ENCODE results near the gene ZBTB7B.
"Not testable (repeated sequence)": the region's sequence is repeated elsewhere in the genome, so short reads cannot be mapped to it uniquely, and the experiment has no call there.

Gene ZBTB7B

DNA sequence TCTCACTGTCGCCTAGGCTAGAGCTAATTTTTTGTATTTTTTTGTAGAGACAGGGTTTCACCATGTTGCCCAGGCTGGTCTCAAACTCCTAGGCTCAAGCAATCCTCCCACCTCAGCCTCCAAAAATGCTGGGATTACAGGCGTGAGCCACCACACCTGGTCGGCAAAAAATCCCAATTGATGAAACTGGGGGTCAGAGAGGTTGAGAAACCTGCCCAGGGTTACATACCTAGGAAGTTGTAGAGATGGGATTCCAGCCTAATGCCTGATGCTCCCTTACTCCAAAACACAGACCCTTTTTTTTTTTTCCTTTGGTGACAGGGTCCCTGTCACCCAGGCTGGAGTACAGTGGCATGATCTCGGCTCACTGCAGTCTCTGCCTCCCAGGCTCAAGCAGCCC, 15.9 kb upstream of the ZBTB7B start:
- in situ Hi-C loops (cut with HindIII; ENCODE audit: low sequenced_read_pairs) = not testable (repeated sequence)

GRCh38 chr1:154987326-154987725, 15.3 kb upstream of the ZBTB7B start:
- in situ Hi-C loops (cut with HindIII; ENCODE audit: low sequenced_read_pairs) = no loop called here

- in situ Hi-C loops (cut with HindIII; ENCODE audit: low sequenced_read_pairs) = no loop called here
Measured at GRCh38 chr1:154988058-154988954, 14.3 kb upstream of the ZBTB7B start.

DNA sequence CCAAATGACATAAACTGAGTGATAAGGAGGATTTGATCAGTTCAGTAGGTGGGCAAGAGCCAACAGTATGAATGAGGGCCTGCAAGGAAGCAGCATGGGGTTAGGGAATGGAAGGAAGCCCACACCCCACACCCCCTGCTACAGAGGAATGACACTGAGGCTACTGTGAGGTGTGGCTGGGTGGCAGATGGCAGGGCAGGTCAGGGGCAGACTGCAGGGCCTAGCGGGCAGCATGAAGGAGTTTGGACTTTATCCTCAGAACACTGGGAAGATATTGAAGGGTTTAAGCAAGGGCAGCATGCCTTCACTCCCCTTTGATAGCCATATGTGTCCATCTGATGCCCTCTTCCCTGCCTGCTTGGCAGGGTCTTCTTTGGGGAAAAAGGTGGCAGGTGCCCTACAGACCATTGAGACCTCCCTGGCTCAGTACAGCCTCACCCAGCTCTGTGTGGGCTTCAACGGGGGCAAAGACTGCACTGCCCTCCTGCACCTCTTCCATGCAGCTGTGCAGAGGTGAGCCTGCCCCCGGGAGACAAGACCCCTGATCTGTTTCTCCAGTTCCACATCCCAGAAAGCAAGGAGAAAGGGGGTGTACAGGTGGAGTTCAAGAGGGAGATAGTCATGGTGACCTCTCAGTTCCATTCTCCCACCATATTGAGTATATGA, 13.3 kb upstream of the ZBTB7B start:
- in situ Hi-C loops (cut with HindIII; ENCODE audit: low sequenced_read_pairs) = no loop called here

GRCh38 chr1:154990276-154990675, 12.3 kb upstream of the ZBTB7B start:
- in situ Hi-C loops (cut with HindIII; ENCODE audit: low sequenced_read_pairs) = no loop called here

DNA sequence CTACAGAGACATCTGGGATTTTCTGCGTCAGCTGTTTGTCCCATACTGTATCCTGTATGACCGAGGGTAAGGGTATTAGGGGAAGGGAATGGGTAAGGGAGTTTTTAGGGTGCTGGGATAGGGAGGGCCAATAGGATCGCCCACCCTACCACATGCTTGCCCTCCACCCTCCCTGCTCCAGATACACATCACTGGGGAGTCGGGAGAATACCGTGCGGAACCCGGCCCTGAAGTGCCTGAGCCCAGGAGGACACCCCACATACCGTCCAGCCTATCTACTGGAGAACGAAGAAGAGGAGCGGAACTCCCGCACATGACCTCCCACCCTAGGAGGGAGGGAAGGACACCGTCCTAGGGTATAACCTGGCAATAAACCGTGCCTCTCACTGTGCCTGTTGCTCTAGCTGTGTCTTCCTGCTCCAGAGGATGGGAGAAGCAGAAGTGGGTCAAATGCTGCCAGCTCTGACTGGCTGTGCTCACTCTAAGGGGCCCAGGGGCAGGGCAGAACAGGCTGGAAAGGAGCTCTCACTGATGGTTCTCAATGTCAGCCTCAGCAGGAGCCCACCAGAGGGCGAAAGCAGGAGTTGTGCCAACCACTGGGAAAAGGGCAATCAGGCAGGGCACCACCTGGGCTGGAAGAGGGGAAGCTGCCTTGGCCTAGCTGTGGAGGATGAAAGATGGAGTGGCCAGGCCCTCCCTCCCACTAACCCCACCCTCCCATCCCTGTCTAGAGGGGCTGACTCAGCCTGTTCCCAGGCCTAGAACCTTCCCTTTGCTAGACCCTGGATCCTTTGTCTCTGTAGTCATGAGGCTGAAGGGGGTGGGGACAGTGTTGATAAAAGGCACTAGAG, 9.7 kb upstream of the ZBTB7B start:
- in situ Hi-C loops (cut with HindIII; ENCODE audit: low sequenced_read_pairs) = no loop called here

DNA sequence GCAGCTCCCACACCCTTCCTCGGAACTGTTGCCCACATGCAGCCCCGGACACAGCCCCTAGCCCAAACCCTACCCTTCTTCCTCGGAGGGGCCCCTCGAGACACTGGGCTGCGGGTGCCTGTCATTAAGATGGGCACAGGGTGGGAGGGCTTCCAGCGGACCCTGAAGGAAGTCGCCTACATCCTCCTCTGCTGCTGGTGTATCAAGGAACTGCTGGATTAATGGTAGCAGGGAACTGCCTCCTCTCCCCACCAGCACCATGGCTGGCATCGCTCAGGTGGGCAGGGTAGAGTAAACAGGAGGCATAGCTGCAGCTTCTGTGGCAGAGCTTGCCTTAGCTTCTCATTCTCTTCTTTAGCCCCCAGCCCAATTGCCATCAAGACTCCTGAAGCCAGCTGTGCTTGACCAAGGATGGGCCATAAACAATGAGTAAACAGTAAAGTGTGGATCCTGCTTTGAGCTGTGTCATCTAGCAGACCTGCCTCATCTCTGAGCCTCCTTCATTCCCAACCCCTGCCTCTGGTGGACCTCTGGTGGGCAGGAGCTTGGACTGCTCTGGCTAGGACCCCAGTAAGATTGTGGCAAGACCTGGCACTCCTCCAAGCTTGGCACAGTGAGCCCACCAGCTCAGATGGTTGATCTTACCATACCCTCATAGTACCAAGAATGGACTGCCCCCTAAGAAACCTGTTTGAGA, 8.9 kb upstream of the ZBTB7B start, which contains the start of gene LENEP:
LENEP (plus strand) TSS at position 15 of the 697 bp plus-strand sequence; CDS start at position 37, 22 bp downstream.
- in situ Hi-C loops (cut with HindIII; ENCODE audit: low sequenced_read_pairs) = no loop called here

GRCh38 chr1:154994269-154994587, 8.4 kb upstream of the ZBTB7B start:
- in situ Hi-C loops (cut with HindIII; ENCODE audit: low sequenced_read_pairs) = no loop called here

GRCh38 chr1:154994591-154994990, 8.0 kb upstream of the ZBTB7B start:
- in situ Hi-C loops (cut with HindIII; ENCODE audit: low sequenced_read_pairs) = no loop called here

GRCh38 chr1:154995301-154995983, 7.2 kb upstream of the ZBTB7B start:
- in situ Hi-C loops (cut with HindIII; ENCODE audit: low sequenced_read_pairs) = not testable (repeated sequence)

DNA sequence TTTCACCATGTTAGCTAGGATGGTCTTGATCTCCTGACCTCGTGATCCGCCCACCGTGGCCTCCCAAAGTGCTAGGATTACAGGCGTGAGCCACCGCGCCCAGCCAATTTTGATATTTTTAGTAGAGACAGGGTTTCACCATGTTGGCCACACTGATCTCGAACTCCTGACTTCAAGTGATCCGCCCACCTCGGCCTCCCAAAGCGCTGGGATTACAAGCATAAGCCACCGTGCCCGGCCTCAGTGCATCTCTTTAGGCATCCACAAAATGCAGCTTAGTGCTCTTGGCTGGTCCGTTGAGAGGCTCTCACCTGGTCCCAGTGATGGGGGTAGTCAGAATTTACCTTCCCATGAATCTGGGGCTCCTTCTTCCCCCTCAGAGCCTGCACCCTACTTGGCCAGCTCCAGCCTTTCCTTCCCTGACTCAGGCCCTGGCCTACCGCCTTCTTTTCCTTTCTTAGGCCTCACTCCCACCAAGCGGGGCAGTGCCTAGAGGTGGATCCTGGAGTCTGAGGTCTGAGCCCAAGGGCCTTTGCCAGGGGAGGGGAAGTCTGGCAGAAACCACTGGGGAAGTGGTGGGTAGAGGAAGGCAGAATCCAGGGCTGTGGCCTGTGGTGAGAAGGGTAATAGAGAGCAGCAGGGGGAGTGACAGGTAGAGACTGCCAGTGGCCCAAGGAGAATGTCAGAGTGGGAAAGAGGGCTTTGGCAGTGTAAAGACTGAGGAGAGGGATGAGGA, 5.5 kb upstream of the ZBTB7B start:
- in situ Hi-C loops (cut with HindIII; ENCODE audit: low sequenced_read_pairs) = no loop called here

- in situ Hi-C loops (cut with HindIII; ENCODE audit: low sequenced_read_pairs) = no loop called here
Measured at GRCh38 chr1:154998201-154998780, 4.3 kb upstream of the ZBTB7B start.

DNA sequence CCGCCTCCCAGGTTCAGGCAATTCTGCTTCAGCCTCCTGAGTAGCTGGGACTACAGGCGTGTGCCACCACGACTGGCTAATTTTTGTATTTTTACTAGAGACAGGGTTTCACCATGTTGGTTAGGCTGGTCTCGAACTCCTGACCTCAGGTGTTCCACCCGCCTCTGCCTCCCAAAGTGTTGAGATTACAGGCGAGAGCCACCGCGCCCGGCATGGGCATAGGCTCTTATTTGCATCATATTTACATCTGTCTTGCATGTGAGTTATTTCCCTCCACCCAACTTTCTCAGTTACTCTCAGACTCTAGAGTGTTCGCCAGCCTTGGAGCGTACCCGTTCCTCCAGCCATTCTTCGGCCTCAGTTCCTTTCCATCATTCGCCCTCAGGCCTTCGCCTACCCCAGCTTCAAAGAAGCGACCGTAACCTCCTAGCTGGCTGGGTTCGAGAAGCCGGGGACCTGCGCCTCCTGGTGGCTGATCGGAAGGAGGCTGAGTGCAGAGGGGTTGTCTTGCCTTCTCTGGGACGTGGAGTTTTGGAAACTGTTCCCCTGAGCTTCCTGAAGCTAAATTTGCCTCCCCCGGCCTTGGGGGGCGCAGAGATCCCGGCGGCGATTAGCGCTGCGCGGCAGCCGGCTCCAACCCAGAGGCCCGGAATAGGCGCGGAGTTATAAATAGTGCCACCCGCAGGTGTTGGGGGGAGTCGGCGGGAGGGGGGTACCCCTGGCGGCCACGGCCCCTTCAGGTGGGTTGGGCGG, 3.6 kb upstream of the ZBTB7B start:
- in situ Hi-C loops (cut with HindIII; ENCODE audit: low sequenced_read_pairs) = no loop called here

- in situ Hi-C loops (cut with HindIII; ENCODE audit: low sequenced_read_pairs) = no loop called here
Measured at GRCh38 chr1:154999571-155000410, 2.8 kb upstream of the ZBTB7B start.

DNA sequence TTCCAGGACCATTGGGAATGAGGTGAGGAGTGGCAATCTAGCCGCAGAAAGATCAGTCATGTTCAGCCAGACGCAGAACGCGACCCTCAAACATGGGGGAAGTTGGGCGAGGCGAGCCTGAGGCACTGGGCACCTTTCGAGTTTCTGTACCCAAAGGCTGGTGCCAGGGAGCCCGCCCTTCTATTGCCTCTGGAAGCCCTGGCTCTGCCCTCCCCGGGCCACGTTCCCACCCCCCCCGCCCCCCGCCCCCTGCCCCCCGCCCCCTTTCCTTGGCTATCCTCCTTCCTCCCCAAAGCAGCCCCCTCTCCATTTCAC, 2.2 kb upstream of the ZBTB7B start:
- in situ Hi-C loops (cut with HindIII; ENCODE audit: low sequenced_read_pairs) = no loop called here

GRCh38 chr1:155000726-155001424, 1.7 kb upstream of the ZBTB7B start:
- in situ Hi-C loops (cut with HindIII; ENCODE audit: low sequenced_read_pairs) = no loop called here

DNA sequence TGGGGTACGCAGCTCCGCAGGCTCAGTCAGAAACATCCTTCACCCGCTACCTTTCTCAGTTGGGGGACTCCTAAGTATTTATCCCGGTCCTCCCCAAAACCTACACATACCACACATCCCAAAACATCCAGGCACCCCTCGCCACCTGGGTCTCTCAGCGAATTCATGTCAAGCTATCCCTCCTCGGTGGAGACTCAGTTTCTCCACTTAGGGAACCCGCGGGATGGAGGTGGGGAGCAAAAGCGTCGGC, 1.3 kb upstream of the ZBTB7B start:
- in situ Hi-C loops (cut with HindIII; ENCODE audit: low sequenced_read_pairs) = no loop called here

Measured in DLD1 (cell line).